HEK293 (cell line): Measurements from ENCODE around the gene EPHA4.

Source experiments
- CTCF ChIA-PET: fragments of 350-600 bp; formaldehyde crosslinking; extraction: SDS; loops from one replicate; lab custom pipeline; 2021; ENCODE audit warnings: antibody characterized with exemption; lab: Yijun Ruan, JAX
- POLR2A ChIA-PET: fragments of 300-600 bp; formaldehyde crosslinking; extraction: SDS; loops from one replicate; lab custom pipeline; 2020; ENCODE audit warnings: antibody characterized with exemption, inconsistent platforms; lab: Yijun Ruan, JAX
- H3K27ac ChIP-seq: fragments of 200-500 bp; sonication (Bioruptor generic); 2 replicates; pipeline ENCODE4 v1.5.1; 2014; ENCODE audit warnings: low read depth, low read length, control low read depth, inconsistent platforms; ENCODE audit errors: extremely low read depth
- H3K36me3 ChIP-seq, 2 experiments: fragments of 200-500 bp in 1 of 2; sonication (Bioruptor generic) in 1 of 2; 1 replicate in 1 of 2; 2 replicates in 1 of 2; pipeline ENCODE4 v1.5.1; 2014 to 2017; ENCODE audit warnings: inconsistent platforms in 2 of 2, low read length in 2 of 2; ENCODE audit not compliant: control insufficient read depth in 2 of 2, insufficient read depth in 1 of 2
- H3K4me1 ChIP-seq: fragments of 200-500 bp; sonication (Bioruptor generic); 2 replicates; pipeline ENCODE4 v1.5.1; 2014; ENCODE audit warnings: mild to moderate bottlenecking, low read length, inconsistent platforms; ENCODE audit not compliant: control insufficient read depth, insufficient read depth
- H3K4me3 ChIP-seq: 2 replicates; pipeline ENCODE4 v1.5.1; 2011; ENCODE audit warnings: low read depth, mild to moderate bottlenecking, control low read depth, low read length, moderate library complexity
- H3K9me3 ChIP-seq: fragments of 200-500 bp; sonication (Bioruptor generic); 2 replicates; pipeline ENCODE4 v1.5.1; 2014; ENCODE audit warnings: low read depth, low read length, inconsistent platforms; ENCODE audit not compliant: control insufficient read depth, insufficient read depth
- AEBP2 ChIP-seq: fragments of 450-650 bp; formaldehyde crosslinking; IDR thresholded peaks from 2 replicates; pipeline ENCODE4 v1.5.1; 2016; ENCODE audit warnings: missing biosample characterization, missing genetic modification characterization, borderline replicate concordance
- KLF9 ChIP-seq: fragments of 450-650 bp; formaldehyde crosslinking; IDR thresholded peaks from 2 replicates; pipeline ENCODE4 v1.5.1; 2016; ENCODE audit warnings: missing biosample characterization, missing genetic modification characterization, low read depth
- SP3 ChIP-seq: fragments of 450-650 bp; formaldehyde crosslinking; IDR thresholded peaks from 2 replicates; pipeline ENCODE4 v1.5.1; 2016; ENCODE audit warnings: missing biosample characterization, missing genetic modification characterization
- ZBTB11 ChIP-seq: fragments of 450-650 bp; formaldehyde crosslinking; conservative IDR thresholded peaks from 2 replicates; pipeline ENCODE4 v1.5.1; 2016; ENCODE audit warnings: low read depth, missing biosample characterization, missing genetic modification characterization
- ZFP37 ChIP-seq: fragments of 450-650 bp; formaldehyde crosslinking; IDR thresholded peaks from 2 replicates; pipeline ENCODE4 v1.5.1; 2016; ENCODE audit warnings: missing biosample characterization, missing genetic modification characterization
- ZNF133 ChIP-seq: fragments of 450-650 bp; formaldehyde crosslinking; IDR thresholded peaks from 2 replicates; pipeline ENCODE4 v1.5.1; 2016; ENCODE audit warnings: missing biosample characterization, missing genetic modification characterization
- ZNF138 ChIP-seq: fragments of 450-650 bp; formaldehyde crosslinking; IDR thresholded peaks from 2 replicates; pipeline ENCODE4 v1.5.1; 2016; ENCODE audit warnings: missing biosample characterization, missing genetic modification characterization, borderline replicate concordance
- ZNF174 ChIP-seq: fragments of 450-650 bp; formaldehyde crosslinking; IDR thresholded peaks from 2 replicates; pipeline ENCODE4 v1.5.0; 2017; ENCODE audit warnings: missing biosample characterization, mild to moderate bottlenecking, missing genetic modification characterization
- ZNF214 ChIP-seq: fragments of 450-650 bp; formaldehyde crosslinking; IDR thresholded peaks from 2 replicates; pipeline ENCODE4 v1.5.1; 2017; ENCODE audit warnings: missing biosample characterization, mild to moderate bottlenecking, missing genetic modification characterization, borderline replicate concordance
- ZNF239 ChIP-seq: fragments of 450-650 bp; formaldehyde crosslinking; IDR thresholded peaks from 2 replicates; pipeline ENCODE4 v1.5.1; 2016; ENCODE audit warnings: missing biosample characterization, missing genetic modification characterization
- ZNF324 ChIP-seq: fragments of 450-650 bp; formaldehyde crosslinking; IDR thresholded peaks from 2 replicates; pipeline ENCODE4 v1.5.1; 2016; ENCODE audit warnings: missing biosample characterization, missing genetic modification characterization
- ZNF398 ChIP-seq: fragments of 450-650 bp; formaldehyde crosslinking; IDR thresholded peaks from 2 replicates; pipeline ENCODE4 v1.5.1; 2017; ENCODE audit warnings: missing biosample characterization, missing genetic modification characterization
- ZNF529 ChIP-seq: fragments of 450-650 bp; formaldehyde crosslinking; IDR thresholded peaks from 2 replicates; pipeline ENCODE4 v1.5.1; 2017; ENCODE audit warnings: missing genetic modification characterization, missing biosample characterization; ENCODE audit not compliant: insufficient replicate concordance
- ZNF549 ChIP-seq: fragments of 450-650 bp; IDR thresholded peaks from 2 replicates; pipeline ENCODE4 v1.5.1; 2018; ENCODE audit warnings: missing biosample characterization, missing genetic modification characterization, mild to moderate bottlenecking, inconsistent platforms, moderate library complexity
- ZNF561 ChIP-seq: fragments of 450-650 bp; IDR thresholded peaks from 2 replicates; pipeline ENCODE4 v1.5.1; 2018; ENCODE audit warnings: missing biosample characterization, missing genetic modification characterization, borderline replicate concordance
- ZNF624 ChIP-seq: fragments of 450-650 bp; formaldehyde crosslinking; IDR thresholded peaks from 2 replicates; pipeline ENCODE4 v1.5.1; 2017; ENCODE audit warnings: missing biosample characterization, missing genetic modification characterization
- ZNF777 ChIP-seq: fragments of 450-650 bp; formaldehyde crosslinking; IDR thresholded peaks from 2 replicates; pipeline ENCODE4 v1.5.1; 2017; ENCODE audit warnings: missing biosample characterization, missing genetic modification characterization, borderline replicate concordance
- TF ChIP-seq, protein P1 (sequence below): fragments of 450-650 bp; formaldehyde crosslinking; IDR thresholded peaks from 2 replicates; pipeline ENCODE4 v1.5.1; 2016; ENCODE audit warnings: missing biosample characterization, missing genetic modification characterization, low read depth
- TF ChIP-seq, protein P2 (sequence below): fragments of 450-650 bp; formaldehyde crosslinking; IDR thresholded peaks from 2 replicates; pipeline ENCODE4 v1.5.1; 2017; ENCODE audit warnings: missing biosample characterization, missing genetic modification characterization
- TF ChIP-seq, protein P3 (sequence below): fragments of 450-650 bp; formaldehyde crosslinking; IDR thresholded peaks from 2 replicates; pipeline ENCODE4 v1.5.1; 2017; ENCODE audit warnings: missing biosample characterization, missing genetic modification characterization

Gene EPHA4

GRCh38 chr2:221389421-221389820 lies 182.7 kb downstream of the EPHA4 start:
- Histone ChIP-seq H3K4me1 (no peaks in the 10 kb centered on the region), H3K4me3 (no peak overlapping the region), H3K27ac (no peak overlapping the region), H3K36me3 (no peaks in the 10 kb centered on the region)
- TF ChIP-seq ZNF777 (tag by site-specific recombination) (no peak), ZNF398 (tag by site-specific recombination) (no peak), ZNF133 (no peak), ZNF529 (tag by site-specific recombination) (no peak), ZNF214 (tag by site-specific recombination) (no peak), ZNF324 (tag by site-specific recombination) (no peak), SP3 (tag by site-specific recombination) (no peak), ZNF549 (tag by site-specific recombination) (no peak), ZBTB11 (tag by site-specific recombination) (no peak), AEBP2 (tag by site-specific recombination) (no peak), ZNF624 (tag by site-specific recombination) (no peak), ZFP37 (no peak), ZNF138 (tag by site-specific recombination) (no peak), KLF9 (no peak), ZNF561 (no peak), ZNF174 (tag by site-specific recombination) (no peak), ZNF239 (tag by site-specific recombination) (no peak)
- TF ChIP-seq, protein P1, sequence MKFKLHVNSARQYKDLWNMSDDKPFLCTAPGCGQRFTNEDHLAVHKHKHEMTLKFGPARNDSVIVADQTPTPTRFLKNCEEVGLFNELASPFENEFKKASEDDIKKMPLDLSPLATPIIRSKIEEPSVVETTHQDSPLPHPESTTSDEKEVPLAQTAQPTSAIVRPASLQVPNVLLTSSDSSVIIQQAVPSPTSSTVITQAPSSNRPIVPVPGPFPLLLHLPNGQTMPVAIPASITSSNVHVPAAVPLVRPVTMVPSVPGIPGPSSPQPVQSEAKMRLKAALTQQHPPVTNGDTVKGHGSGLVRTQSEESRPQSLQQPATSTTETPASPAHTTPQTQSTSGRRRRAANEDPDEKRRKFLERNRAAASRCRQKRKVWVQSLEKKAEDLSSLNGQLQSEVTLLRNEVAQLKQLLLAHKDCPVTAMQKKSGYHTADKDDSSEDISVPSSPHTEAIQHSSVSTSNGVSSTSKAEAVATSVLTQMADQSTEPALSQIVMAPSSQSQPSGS (tag by site-specific recombination) = no peak
- TF ChIP-seq, protein P2, sequence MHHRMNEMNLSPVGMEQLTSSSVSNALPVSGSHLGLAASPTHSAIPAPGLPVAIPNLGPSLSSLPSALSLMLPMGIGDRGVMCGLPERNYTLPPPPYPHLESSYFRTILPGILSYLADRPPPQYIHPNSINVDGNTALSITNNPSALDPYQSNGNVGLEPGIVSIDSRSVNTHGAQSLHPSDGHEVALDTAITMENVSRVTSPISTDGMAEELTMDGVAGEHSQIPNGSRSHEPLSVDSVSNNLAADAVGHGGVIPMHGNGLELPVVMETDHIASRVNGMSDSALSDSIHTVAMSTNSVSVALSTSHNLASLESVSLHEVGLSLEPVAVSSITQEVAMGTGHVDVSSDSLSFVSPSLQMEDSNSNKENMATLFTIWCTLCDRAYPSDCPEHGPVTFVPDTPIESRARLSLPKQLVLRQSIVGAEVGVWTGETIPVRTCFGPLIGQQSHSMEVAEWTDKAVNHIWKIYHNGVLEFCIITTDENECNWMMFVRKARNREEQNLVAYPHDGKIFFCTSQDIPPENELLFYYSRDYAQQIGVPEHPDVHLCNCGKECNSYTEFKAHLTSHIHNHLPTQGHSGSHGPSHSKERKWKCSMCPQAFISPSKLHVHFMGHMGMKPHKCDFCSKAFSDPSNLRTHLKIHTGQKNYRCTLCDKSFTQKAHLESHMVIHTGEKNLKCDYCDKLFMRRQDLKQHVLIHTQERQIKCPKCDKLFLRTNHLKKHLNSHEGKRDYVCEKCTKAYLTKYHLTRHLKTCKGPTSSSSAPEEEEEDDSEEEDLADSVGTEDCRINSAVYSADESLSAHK (tag by site-specific recombination) = no peak
- TF ChIP-seq, protein P3, sequence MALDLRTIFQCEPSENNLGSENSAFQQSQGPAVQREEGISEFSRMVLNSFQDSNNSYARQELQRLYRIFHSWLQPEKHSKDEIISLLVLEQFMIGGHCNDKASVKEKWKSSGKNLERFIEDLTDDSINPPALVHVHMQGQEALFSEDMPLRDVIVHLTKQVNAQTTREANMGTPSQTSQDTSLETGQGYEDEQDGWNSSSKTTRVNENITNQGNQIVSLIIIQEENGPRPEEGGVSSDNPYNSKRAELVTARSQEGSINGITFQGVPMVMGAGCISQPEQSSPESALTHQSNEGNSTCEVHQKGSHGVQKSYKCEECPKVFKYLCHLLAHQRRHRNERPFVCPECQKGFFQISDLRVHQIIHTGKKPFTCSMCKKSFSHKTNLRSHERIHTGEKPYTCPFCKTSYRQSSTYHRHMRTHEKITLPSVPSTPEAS = no peak
- TF ChIP-seq, all 188 proteins: peak for 0
- POLR2A ChIA-PET = no interaction called here
- CTCF ChIA-PET = interaction anchor here (0.7 kb wide), 1 partner anchor 16 kb away, joined by 3 read pairs; no protein-coding TSS in a partner anchor
- no peaks in the 10 kb centered on the region for H3K9me3 ChIP-seq
